RKO (cell line): Measurements from ENCODE around the gene WASL.

Experiments used
- DNase-seq: peaks from one replicate; pipeline ENCODE4 v3.0.0-alpha.2; 2016; ENCODE audit warnings: low spot score

Gene WASL

GRCh38 chr7:123690550-123690949 lies 58.3 kb downstream of the WASL start:
- no peak for DNase-seq

GRCh38 chr7:123689250-123689649 lies 59.6 kb downstream of the WASL start:
- no peak for DNase-seq

- no peak for DNase-seq
Observed at GRCh38 chr7:123687727-123688126, 61.1 kb downstream of the WASL start.

GRCh38 chr7:123687161-123687560 lies 61.6 kb downstream of the WASL start:
- DNase-seq, result no peak

GRCh38 chr7:123682690-123683089 lies 66.1 kb downstream of the WASL start:
- peak; percentile 80 for DNase-seq

GRCh38 chr7:123681561-123681960 lies 67.2 kb downstream of the WASL start:
- no peak for DNase-seq

GRCh38 chr7:123680580-123680979 lies 68.2 kb downstream of the WASL start:
- DNase-seq, result no peak

- DNase-seq, result no peak
Observed at GRCh38 chr7:123679614-123680013, 69.2 kb downstream of the WASL start.

GRCh38 chr7:123677061-123677715 lies 71.6 kb downstream of the WASL start:
- no peak for DNase-seq

GRCh38 chr7:123675181-123675473 lies 73.7 kb downstream of the WASL start:
- no peak for DNase-seq

- no peak for DNase-seq
Observed at GRCh38 chr7:123674399-123675180, 74.2 kb downstream of the WASL start.

GRCh38 chr7:123673752-123674398 lies 74.9 kb downstream of the WASL start:
- DNase-seq, result no peak

GRCh38 chr7:123673137-123673732 lies 75.6 kb downstream of the WASL start:
- peak; percentile 16 for DNase-seq

GRCh38 chr7:123669485-123669884 lies 79.3 kb downstream of the WASL start:
- no peak for DNase-seq

- peak; percentile 21 for DNase-seq
Observed at GRCh38 chr7:123666492-123666891, 82.3 kb downstream of the WASL start.

GRCh38 chr7:123665896-123666295 lies 82.9 kb downstream of the WASL start:
- no peak for DNase-seq

GRCh38 chr7:123665157-123665556 lies 83.6 kb downstream of the WASL start:
- DNase-seq, result no peak

- DNase-seq, result no peak
Observed at GRCh38 chr7:123663200-123663599, 85.6 kb downstream of the WASL start.

- no peak for DNase-seq
Observed at GRCh38 chr7:123662755-123663154, 86.0 kb downstream of the WASL start.

GRCh38 chr7:123662293-123662692 lies 86.5 kb downstream of the WASL start:
- DNase-seq, result no peak

GRCh38 chr7:123661765-123662164 lies 87.0 kb downstream of the WASL start:
- no peak for DNase-seq

GRCh38 chr7:123660514-123661354 lies 88.1 kb downstream of the WASL start:
- DNase-seq, result no peak
